ENCODE data around the gene DAG1. TPM values are rescaled to one million over a fixed set of nuclear protein-coding genes. Genes with fewer than 3 reads are reported as not detected.

DAG1 gene
- total RNA-seq, 4 donors from 2014 or later = 43.0 to 88.0 (median 65.5) TPM

DNA sequence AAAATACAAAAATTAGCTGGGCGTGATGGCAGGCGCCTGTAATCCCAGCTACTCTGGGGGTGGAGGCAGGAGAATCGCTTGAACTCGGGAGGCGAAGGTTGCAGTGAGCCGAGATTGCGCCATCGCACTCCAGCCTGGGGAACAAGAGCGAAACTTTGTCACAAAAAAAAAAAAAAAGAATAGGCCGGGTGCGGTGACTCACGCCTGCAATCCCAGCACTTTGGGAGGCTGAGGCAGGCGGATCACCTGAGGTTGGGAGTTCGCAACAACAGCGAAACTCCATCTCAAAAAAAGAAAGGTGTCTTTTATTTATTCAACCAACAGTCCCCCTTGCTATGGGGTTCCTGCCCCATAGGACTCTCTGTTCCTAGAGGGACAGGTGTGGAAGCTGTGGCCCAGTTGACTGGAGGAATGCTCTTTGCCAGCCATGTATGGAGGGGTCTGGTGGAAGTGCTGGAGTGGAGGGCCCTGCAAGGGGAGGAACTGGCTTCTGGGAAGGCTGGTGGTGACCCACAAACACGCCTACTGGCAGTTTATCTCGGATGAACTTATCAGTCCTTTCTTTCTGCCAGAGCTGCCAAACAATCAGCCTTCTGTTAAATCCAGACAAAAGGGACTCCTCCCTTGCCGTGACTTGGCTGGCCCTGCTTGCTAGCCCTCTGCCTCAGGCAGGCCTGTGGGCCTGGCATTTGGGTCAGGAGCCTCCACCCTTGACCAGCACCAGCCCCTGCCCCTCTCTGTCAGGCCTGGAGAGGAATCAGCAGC is 4.6 kb upstream of the DAG1 start:
- no peak for TF ChIP-seq POLR2A (IDR thresholded peaks at IDR 0.05)
- TF ChIP-seq, protein P1, sequence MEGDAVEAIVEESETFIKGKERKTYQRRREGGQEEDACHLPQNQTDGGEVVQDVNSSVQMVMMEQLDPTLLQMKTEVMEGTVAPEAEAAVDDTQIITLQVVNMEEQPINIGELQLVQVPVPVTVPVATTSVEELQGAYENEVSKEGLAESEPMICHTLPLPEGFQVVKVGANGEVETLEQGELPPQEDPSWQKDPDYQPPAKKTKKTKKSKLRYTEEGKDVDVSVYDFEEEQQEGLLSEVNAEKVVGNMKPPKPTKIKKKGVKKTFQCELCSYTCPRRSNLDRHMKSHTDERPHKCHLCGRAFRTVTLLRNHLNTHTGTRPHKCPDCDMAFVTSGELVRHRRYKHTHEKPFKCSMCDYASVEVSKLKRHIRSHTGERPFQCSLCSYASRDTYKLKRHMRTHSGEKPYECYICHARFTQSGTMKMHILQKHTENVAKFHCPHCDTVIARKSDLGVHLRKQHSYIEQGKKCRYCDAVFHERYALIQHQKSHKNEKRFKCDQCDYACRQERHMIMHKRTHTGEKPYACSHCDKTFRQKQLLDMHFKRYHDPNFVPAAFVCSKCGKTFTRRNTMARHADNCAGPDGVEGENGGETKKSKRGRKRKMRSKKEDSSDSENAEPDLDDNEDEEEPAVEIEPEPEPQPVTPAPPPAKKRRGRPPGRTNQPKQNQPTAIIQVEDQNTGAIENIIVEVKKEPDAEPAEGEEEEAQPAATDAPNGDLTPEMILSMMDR (IDR thresholded peaks at IDR 0.05) = no peak
- 82 to 83% methylated on average over 18 of the region's 18 CpGs for WGBS, 2 donors
- intact Hi-C loops (cut with DNase I; ENCODE audit: low total_unique reads) = no loop called here
- no peak overlapping the region for H3K4me3 ChIP-seq (ENCODE audit: low read depth, poor library complexity, severe bottlenecking)
- DNase-seq (ENCODE audit: low spot score in 2 of 2) = no peak

DNA sequence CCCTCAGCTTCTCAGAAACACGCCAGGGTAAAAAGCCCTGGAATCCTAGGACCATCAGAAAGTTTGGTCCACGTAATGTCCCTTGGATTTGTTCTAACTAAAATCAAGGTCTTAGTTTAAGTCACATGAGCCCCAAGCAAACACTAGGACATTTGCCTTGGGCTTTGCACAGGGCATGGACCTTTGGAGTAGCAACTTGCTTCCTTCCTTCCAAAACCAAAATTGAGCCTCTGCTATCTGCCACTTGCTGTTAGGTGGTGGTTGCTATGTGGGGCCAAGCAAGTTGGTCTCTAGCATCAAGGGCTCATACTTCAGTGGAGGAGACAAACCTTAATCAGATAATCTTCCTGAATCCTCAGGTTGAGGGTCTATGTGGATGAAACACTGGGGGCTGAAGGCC is 4.0 kb upstream of the DAG1 start:
- TF ChIP-seq, protein P1 (IDR thresholded peaks at IDR 0.05) = no peak
- no peak for TF ChIP-seq POLR2A (IDR thresholded peaks at IDR 0.05)
- 77 to 98% methylated on average over 2 of the region's 2 CpGs for WGBS, 2 donors
- no peak overlapping the region for H3K4me3 ChIP-seq (ENCODE audit: low read depth, poor library complexity, severe bottlenecking)
- intact Hi-C loops (cut with DNase I; ENCODE audit: low total_unique reads) = no loop called here
- no peak for DNase-seq (ENCODE audit: low spot score in 2 of 2)

GRCh38 chr3:49469037-49469935 is 781 bp upstream of the DAG1 start:
- 9 to 14% methylated on average over 21 to 23 of the region's 23 CpGs for WGBS, 2 donors
- DNase-seq (ENCODE audit: low spot score in 2 of 2) = peak; percentile 59 to 93
- H3K4me3 ChIP-seq (ENCODE audit: low read depth, poor library complexity, severe bottlenecking) = peak overlapping the region; percentile 22
- no peak for TF ChIP-seq POLR2A (IDR thresholded peaks at IDR 0.05)
- TF ChIP-seq, protein P1 (IDR thresholded peaks at IDR 0.05) = no peak
- intact Hi-C loops (cut with DNase I; ENCODE audit: low total_unique reads) = no loop called here

DNA sequence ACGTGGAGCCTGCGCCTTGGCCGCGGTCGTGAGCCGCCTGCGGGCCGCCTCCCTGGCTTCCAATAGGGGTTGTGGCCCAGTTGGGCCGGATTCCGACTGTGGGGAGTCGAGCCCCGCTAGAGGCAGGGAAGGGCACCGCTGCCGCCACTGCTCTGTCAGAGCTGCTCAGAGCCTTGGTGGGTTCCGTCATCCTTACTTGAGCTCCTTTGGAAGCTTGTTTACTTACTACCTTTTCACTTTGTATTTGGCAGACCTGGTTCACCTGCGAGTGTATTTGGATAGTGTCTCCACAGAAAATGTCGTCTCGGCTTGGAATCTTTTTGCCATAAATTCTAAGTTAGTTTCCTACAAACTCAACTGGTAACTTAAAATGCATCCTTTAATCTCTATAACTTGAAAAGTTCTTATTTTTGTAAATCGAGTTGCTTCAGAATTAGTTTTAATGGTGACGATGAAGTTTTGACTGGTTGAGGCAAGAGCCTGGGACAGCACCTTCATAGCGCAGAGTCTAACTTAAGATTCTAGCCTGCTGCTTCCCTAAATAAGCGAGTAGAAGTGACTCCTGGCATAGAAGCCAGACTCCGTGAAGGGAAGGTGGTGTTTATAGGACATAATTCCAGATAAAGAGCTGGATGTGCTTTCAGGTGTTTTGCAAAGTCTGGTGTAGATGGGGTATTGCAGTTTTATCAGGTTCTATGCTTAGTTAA is 800 bp downstream of the DAG1 start:
- no peak for DNase-seq (ENCODE audit: low spot score in 2 of 2)
- intact Hi-C loops (cut with DNase I; ENCODE audit: low total_unique reads) = no loop called here
- TF ChIP-seq POLR2A (IDR thresholded peaks at IDR 0.05) = no peak
- TF ChIP-seq, protein P1 (IDR thresholded peaks at IDR 0.05) = no peak
- H3K4me3 ChIP-seq (ENCODE audit: low read depth, poor library complexity, severe bottlenecking) = peak overlapping the region; percentile 74
- WGBS, 2 donors = 3 to 4% methylated on average over 17 to 22 of the region's 23 CpGs

GRCh38 chr3:49471856-49472495 is 1.9 kb downstream of the DAG1 start:
- WGBS, 2 donors = 74 to 82% methylated on average over 6 of the region's 6 CpGs
- TF ChIP-seq POLR2A (IDR thresholded peaks at IDR 0.05) = no peak
- no peak overlapping the region for H3K4me3 ChIP-seq (ENCODE audit: low read depth, poor library complexity, severe bottlenecking)
- DNase-seq (ENCODE audit: low spot score in 2 of 2) = no peak
- intact Hi-C loops (cut with DNase I; ENCODE audit: low total_unique reads) = no loop called here
